Right ventricle myocardium superior (tissue), 1 donor: Measurements from ENCODE around the gene MACF1. TPM values are rescaled to one million over a fixed set of nuclear protein-coding genes. Genes with fewer than 3 reads are reported as not detected.
"Not testable (repeated sequence)": the region's sequence is repeated elsewhere in the genome, so short reads cannot be mapped to it uniquely, and the experiment has no call there.

Experiments
- ATAC-seq: fragments of 200-7000 bp; cut with Tn5 transposase; one replicate; pipeline ENCODE4 v1.9.1; 2020; ENCODE audit warnings: mild to moderate bottlenecking; ENCODE audit not compliant: poor library complexity
- DNase-seq: peaks from one replicate; pipeline ENCODE4 v3.0.0-alpha.2; 2020
- intact Hi-C: fragments of 100-400 bp; cut with DNase I; formaldehyde crosslinking; loops from one replicate; pipeline ENCODE4 v1.11.2; 2022
- total RNA-seq: library from RNA; stranded (reverse); fragmentation: NEBNext Ultra II Directional; extraction: Animal tissue kit (Norgen Biotek cat#: 25700); gene quantifications from one replicate; pipeline ENCODE4 v1.2.1, GENCODE V29; 2021
- donor health status: DM: no; HTN: yes; CAD: no; lungs with severe emphysema.

The MACF1 gene
- total RNA-seq, 1 donor from 2014 or later: 200 TPM

GRCh38 chr1:39524171-39524570 lies 319.7 kb downstream of the MACF1 start:
- no peak for DNase-seq
- ATAC-seq: no peak
- intact Hi-C loops: no loop called here

GRCh38 chr1:39524591-39525365 lies 320.3 kb downstream of the MACF1 start:
- intact Hi-C loops: no loop called here
- ATAC-seq: no peak
- no peak for DNase-seq

GRCh38 chr1:39525366-39526165 lies 321.1 kb downstream of the MACF1 start:
- DNase-seq (no peak), ATAC-seq (peak; percentile 44)
- intact Hi-C loops: no loop called here

GRCh38 chr1:39526466-39527189 lies 322.1 kb downstream of the MACF1 start:
- intact Hi-C loops: no loop called here
- no peak for DNase-seq

GRCh38 chr1:39527190-39527579 lies 322.7 kb downstream of the MACF1 start:
- ATAC-seq, intact Hi-C loops, DNase-seq: not testable (repeated sequence)

More at GRCh38 chr1:39526466-39527189, 322.1 kb downstream of the MACF1 start:
- no peak for ATAC-seq

- ATAC-seq (no peak), DNase-seq (no peak)
- intact Hi-C loops: no loop called here
These were observed 323.6 kb downstream of the MACF1 start for GRCh38 chr1:39528082-39528481.

- DNase-seq (no peak), ATAC-seq (no peak)
- intact Hi-C loops: no loop called here
These were observed 325.5 kb downstream of the MACF1 start for GRCh38 chr1:39529901-39530535.

- ATAC-seq: no peak
- intact Hi-C loops: no loop called here
These were observed 327.0 kb downstream of the MACF1 start for GRCh38 chr1:39531526-39531925.

GRCh38 chr1:39533442-39533841 lies 328.9 kb downstream of the MACF1 start:
- ATAC-seq: no peak
- no peak for DNase-seq
- intact Hi-C loops: no loop called here

More at GRCh38 chr1:39531526-39531925, 327.0 kb downstream of the MACF1 start:
- DNase-seq: no peak

Other genes with a start within 250 kb of the MACF1 start
- gene AKIRIN1, start 213.4 kb upstream of the MACF1 start, total RNA-seq: 56.8 TPM
- 728 TPM for gene NDUFS5, start 178.3 kb upstream of the MACF1 start, total RNA-seq